HG02938 (cell line): ENCODE measurements around the gene DCUN1D3.
"Not testable (repeated sequence)": the region's sequence is repeated elsewhere in the genome, so short reads cannot be mapped to it uniquely, and the experiment has no call there.

Experiments used
- ATAC-seq: cut with Tn5 transposase; IDR thresholded peaks from one replicate; pipeline ENCODE4 v1.9.1; 2021; ENCODE audit warnings: mild to moderate bottlenecking, moderate library complexity; ENCODE audit not compliant: unreplicated experiment

DCUN1D3 gene

DNA sequence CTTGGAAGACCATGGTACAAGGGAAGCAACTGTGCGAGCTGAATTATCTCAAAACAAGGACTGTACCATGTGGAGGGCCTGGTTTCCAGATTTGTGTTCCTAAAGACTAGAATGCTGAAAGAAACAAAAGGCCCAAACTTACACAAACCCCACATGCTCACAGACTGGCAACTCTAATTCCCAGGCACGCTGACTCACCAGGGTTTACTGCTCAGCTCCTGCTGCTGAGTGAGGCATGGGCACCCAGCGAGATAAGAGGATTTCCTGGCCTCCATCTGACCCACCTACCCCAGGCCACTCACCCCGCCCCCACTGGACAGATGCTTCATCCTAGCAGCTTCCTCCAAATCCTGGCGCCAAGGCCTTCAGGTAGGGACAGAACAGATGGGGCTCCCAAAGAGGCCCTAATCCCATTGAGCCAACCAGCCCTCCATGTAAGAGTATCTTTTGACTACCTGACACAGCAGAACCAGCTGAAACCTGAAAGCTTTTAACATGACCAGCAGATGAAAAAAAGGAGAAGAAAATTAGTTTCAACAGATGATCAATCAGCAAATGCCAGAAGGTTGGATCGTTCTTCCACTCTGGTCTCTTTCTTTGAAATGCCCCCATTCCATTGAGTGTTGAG, 33.9 kb downstream of the DCUN1D3 start:
- no peak for ATAC-seq

DNA sequence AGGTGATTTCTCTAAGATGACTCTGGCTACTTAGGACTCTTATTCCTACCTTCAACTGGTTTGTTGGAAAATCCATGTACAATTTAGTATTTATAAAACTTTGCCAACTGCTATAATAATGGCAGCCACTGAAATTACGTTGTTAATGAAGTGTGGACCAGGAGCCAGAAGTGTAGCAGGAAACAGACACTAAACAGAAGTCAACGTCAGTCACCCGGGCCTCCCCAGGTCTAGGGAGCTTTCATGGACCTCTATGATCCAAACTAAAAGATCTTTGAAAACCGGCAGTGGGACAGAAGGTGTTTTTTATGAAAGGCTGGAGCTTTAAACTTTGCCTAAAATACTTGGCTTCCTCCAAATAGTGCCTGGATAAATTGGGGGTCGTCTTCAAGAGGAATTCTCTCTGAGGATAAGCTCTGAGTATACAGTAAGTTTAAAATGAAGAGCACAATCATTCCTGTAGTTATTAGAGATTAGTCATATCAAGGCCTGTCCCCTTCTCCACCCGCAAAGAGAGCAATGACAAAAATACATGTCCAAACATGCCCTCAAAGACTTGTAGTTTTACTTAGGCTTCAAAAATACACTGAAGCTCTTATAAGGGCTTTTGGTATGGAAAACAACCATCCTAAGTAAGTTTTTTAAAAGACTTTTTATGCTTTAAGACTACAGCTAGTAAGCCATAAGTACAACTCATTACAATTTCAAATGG, 34.6 kb downstream of the DCUN1D3 start:
- ATAC-seq, result peak; percentile 66

DNA sequence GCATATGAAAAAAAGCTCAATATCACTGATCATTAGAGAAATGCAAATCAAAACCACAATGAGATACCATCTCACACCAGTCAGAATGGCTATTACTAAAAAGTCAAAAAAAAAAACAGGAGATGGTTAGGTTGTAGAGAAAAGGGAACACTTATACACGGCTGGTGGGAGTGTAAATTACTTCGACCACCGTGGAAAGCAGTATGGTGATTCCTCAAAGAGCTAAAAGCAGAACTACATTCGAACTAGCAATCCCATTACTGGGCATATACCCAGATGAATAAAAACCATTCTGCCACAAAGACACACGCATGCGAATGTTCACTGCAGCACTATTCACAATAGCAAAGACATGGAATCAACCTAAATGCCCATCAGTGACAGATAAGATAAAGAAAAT, 35.8 kb downstream of the DCUN1D3 start:
- ATAC-seq, result not testable (repeated sequence)

DNA sequence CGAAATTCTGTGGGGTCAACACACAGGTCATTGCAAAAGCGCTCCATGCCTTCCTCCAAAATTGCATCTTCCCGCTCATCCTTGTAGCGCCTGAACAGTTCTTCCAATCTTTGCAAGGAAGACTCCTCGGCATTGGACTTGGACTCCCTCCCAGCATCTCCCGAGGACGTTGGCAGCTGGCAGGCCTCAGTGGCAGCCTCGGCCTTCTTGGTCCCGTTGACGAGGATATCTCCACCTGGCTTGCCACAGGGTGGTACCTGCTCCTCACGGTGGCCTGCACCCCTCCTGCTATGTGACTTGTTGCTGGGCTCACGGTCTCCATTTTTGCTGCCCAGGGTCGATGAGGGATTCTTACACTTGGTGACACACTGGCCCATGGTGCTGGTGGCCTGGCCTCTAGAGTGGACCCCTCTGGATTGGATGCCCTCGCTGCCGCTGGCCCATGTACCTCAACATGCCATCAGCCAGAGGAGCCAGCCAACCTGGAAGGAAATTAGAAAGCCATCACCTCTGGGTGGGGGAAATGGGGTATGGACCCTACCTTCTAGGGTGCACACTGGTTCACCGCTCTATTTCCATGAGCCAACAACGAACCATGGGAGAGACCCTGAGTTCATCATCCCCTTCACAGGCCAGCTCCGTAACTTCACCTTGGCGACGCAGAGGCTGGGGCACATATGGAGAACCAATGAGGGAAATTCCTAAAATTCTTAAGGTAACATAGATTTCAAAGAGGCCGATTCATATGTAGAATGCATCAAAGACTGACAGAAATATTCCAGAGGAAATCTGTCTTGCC, 37.8 kb downstream of the DCUN1D3 start:
- no peak for ATAC-seq

DNA sequence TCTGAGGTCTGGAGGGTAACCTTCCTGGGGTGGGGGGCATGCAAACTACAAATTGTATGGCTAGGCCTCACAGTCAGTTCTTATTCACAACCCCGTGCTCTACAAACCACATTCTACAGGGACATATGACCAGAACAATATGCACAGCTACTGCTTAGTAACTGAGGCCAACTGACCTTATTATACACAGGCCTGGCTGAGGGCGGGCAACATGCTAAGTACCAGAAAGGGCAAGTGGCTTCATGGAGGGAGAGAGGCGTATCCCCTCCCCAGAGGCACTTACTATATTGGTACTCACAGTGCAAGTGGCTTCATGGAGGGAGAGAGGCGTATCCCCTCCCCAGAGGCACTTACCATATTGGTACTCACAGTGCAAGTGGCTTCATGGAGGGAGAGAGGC, 39.2 kb downstream of the DCUN1D3 start:
- ATAC-seq, result not testable (repeated sequence)

DNA sequence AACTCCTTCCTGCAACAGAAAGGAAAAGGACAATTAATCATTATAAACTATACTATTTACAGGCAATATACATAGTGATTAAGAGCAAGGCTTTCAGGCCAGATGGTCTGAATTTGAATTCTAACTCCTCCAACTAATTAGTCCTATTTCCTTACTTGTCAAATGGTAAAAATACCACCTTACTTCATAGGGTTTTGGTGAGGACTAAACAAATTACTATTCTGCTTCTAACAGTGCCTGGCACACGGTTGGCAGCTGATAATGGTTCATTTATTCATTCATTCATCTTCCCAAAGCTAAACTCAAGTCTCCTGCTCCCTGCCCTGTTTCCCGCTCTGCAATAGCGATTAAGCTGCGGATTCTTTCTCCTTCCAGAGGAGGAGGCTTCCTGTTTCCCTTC, 39.8 kb downstream of the DCUN1D3 start:
- no peak for ATAC-seq

DNA sequence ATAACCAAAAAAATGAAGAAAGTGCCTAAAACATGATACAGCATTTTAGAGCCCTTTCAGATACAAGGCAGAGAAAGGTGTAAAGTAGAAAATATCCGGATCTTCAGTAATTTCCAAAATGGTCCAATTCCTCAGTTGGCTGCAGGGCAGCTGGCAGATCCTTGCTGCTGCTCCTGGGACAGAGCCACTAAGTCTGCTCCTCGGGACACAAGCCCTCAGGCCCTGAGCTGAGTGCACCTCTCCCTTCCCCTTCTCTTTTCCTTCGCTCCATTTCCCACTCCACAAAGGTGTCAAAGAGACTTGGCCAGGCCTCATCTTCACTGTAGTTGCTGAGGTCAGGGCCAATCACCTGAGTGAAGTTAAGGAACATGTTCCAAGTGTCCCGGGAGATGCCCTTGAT, 40.5 kb downstream of the DCUN1D3 start:
- no peak for ATAC-seq

DNA sequence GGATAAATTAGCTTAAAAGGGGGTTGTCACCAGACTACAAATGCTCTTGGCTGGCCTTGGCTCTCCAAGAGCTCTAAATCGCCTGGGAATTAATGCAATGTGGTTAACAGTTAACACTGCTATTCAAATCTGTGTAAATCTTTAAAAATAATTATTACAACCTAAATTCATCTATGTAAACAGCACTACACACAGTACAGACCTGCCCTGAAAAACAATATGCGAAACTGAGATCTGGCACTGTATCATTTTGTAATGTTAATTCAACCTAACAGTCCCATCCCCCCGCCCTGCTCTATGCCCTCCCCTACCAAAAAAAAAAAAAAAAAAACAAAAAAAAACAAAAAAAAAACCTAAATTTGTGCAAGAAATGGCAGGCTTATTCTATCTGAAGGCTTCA, 40.9 kb downstream of the DCUN1D3 start:
- ATAC-seq, result no peak

DNA sequence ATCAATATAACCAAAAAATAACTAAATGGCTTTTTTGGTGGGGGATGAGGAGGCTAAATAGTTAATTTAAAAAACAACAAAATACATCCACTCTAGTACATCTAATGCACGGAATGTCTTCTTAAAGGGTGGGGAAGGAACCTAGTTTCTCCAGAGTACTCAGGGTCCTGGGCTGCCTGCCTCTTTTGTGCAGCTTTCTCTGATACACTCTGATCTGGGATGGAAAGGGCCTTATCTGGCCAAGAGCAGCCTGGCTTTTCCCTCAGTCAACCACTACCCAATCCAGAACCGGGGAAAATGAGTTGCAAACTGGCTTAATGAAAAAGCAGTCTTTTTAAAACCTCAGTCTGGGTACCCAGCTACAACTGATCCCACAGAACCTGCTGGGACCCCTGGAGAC, 42.9 kb downstream of the DCUN1D3 start:
- ATAC-seq, result no peak

DNA sequence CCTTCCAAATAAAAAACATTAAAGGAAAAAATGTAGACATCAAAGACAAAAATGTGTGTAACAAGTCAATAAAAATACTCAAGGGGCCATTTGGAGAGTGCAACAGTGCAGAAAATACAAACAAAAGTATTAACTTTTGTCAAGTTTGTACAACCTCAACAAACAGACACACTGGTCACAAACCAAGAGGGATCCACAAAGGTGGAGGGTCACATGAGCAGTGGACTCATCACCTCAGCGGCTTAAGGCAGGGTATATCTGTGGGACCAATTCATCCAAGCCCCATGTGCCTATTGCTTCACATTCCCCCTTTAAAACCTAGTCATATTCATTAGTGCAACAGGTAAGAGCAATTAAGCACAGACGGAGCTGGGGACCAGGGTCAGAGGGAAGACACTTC, 45.2 kb downstream of the DCUN1D3 start:
- ATAC-seq, result no peak

DNA sequence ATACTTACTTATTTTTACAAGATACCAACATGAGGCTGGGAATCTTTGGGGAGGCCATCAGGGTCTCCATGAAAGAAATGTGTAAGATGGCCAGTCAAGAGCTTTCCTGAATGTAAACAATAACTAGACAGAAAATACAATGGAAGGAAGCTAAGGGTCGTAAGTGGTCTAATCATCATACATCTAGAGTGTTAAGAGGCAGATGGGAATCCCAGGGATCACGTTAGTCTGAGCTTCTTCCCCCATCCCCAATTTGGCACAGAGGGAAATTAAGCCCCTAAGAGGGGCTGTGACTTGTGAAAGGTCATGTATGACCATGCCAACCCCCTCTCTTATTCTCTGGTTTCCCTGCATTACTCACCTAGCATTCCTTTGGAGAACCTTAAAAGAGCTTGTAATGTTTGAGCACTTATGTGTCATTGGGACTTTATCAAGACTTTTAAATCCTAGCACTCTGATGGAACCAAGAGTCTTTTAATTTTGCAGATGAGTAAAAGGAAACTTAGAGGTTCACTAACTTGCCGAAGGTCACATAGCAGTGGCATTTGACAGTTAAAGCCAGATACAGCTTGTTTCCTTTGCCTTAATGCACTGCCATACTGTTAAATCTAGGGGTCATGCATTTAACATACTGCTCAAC, 46.1 kb downstream of the DCUN1D3 start:
- ATAC-seq, result no peak

DNA sequence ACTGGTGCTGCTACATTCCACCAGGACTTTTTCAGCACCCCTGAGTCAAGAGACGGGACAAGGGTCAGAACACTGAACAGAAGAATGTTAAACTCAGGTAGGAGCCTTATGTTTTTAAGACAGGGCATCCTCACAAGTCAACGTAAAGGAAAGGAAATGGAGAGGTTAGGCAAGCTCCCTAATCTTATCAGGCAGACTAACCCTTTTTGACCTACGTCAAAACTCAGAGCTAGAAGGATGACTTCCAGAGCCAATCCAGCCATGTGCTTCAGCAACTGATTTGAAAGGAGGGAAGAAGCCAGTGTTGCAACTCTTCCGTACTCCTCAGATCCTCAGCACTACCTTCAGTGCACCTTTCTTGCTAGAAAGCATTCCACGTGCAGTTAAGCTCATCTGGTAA, 47.0 kb downstream of the DCUN1D3 start:
- ATAC-seq, result no peak

DNA sequence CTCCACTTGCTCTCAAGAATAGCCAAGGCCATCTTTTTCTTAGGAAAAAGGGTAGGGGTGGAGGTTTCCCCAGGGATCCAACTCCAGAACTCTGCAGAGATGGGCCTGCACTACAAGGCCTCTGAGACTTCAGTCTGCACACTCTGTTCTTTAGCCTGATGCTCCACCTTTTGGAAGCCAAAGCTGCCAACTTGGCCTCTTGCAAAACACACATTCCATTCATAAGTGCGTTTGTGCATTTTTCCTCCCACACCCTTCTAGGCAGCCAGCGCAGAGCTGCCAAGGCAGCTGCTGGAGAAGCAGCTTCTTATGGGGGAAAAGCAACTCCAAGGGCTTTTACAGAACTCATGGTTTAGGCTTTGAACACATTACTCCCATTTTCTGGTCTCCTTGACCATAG, 48.6 kb downstream of the DCUN1D3 start:
- ATAC-seq, result no peak

DNA sequence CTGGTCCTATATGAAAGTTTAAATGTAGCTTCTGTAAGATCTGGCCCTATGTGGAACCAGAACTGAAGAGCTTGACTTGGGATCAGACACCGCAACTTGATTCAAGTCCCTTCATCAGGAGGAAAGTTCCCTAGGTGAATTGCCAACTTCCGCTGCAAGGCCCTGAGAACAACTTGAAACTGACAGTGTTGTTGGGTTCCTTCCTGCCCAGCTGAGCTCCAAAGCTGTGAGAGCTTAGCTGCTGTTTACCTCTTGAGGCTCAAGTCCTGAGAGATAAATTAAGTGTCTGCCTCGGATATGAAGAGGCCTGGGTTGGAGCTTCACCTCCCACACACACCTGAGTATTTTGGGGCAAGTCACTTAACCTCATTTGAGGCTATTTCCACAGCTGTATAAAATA, 49.2 kb downstream of the DCUN1D3 start:
- ATAC-seq, result no peak

DNA sequence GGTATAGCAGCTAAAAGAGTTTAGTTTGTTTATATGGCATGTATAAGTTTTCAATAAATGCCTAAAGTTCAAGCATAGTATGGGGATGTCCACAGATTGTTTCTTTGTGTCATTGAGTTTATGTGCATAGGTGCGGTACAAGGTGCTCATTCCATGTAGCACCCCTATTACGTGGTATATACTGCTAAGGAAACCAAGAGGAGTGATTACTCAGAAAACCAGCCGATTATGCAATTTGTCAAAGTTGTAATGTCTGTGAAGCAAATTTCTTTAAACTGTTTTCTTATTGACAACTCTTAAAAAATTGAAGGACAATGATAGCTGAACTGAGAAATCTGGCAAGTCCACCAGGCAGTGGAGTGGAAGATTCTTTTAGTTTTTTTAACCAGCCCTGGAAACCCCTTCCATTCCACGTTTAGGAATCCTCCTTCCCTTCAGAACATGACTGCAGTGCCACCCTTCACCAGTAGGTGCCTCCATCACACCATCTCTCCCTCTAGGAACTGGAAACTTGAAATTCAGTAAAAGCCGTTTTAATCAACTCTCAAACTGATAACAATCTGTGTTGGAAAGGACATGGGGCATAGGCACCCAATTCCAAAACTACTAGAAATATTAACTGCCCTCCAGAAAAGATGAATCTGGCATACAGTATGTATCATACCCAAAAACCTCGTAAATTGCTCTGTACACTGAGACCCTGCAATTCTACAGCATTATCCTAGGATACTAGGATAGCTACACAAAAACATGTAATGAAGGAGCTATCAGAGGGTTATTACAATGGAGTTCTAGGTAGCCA, 50.4 kb downstream of the DCUN1D3 start:
- no peak for ATAC-seq

DNA sequence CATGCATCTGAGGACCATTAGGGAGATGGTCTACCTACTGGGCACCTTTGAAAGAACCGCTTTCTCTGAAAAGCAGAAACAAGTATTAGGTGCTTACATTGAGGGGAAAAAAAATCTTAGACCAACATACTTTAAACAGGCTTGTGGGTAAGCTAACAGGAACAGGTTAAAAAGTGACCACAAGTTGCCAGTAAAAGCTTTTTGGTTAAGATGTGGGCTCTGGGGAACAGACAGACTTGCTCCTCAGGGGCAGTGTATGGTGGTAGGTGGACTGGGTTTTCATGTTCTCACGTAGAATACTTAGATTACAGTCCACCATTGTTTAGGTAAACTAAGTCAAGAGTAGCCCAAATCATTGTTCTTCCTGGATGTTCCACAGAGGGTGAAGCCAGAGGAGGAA, 52.6 kb downstream of the DCUN1D3 start:
- ATAC-seq, result no peak

DNA sequence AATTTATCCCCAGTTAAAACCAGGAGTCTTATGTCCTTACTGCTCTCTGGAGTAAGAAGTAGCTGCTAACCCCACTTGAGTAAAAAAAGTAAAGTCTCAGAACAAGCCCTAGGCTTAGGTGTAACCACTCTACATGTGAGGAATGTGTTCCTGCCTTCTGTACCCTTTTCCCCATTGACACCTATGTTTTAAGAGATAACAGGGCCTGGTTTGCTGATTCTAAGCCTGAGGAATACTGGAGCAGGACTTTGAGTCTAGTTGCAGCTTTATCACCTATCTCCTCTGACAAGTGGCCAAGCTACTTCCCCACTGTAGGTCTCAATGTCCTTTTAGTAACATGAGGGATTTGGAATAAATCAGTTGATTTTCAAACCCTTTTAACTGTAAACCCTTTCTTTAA, 53.6 kb downstream of the DCUN1D3 start:
- no peak for ATAC-seq

DNA sequence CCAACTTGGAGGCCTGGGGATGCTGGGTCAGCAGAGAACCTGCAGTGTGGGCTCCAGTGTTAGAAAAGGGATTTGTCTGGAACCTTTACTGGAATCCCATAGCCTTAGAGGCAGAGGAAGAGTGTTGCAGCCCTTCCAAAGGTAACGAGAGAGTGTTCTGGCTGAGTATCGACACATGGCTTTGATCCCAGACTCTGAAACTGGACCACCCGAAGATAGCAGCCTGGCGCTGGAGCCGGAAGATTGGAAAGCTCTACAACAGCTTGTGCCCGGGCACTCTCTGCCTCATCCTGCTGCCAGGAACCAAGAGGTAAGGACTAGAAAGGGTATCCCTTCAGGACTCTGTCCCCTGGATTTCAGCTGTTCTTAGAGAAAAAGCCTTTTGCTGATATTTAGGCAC, 54.1 kb downstream of the DCUN1D3 start:
- no peak for ATAC-seq

DNA sequence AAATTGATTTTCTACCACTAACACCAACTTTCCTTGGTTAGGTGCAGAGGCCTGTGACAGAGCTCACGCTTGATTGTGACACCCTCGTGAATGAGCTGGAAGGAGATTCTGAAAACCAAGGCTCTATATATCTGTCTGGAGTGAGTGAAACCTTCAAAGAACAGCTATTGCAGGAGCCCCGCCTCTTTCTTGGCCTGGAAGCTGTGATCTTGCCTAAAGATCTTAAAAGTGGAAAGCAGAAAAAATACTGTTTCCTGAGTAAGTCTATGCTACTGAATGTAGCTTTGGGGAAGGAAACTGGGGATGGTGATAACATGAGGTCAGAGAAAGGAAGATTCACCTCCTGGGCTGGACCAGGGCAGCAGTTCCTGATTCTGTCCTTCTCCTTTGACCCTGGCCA, 55.6 kb downstream of the DCUN1D3 start:
- ATAC-seq, result no peak

DNA sequence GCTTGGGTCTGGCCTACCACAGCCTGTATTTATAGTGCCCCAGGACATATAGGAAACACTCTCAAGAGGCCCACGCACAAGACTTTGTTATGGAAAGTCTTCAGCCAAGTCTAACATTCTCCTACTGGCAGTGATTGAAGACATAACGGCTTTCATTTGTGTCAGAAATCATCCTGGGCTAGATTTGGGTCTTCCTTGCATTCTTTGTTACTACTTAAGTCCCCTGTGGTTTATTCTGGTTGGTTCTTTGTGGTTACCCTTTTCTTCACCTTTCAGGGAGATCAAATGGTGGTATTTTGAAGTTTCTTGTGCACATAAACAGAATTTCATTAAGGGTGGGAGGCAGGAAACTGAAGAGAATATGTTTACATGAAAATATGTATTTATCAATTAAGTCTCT, 56.1 kb downstream of the DCUN1D3 start:
- ATAC-seq, result no peak

DNA sequence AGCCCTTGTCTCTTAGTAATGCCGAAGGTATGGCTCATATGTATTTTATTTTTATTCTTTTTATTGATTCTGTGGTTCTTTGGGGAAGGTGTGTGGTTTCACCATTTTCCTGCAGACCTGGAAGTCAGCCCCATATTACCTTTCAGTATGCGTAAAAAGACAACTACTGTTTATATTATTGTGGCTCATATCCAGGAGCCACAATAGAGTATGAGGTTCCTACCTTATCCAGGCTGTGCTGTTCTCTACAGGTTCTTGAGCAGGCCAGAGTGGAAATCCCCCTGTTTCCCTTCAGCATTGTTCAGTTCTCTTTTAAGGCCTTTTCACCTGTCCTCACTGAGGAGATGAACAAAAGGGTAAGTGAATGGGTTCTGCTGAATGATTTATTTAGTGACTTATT, 60.7 kb downstream of the DCUN1D3 start:
- no peak for ATAC-seq
